GM23338 (cell line): ENCODE results near the gene SGCD. TPM values are rescaled to one million over a fixed set of nuclear protein-coding genes. Genes with fewer than 3 reads are reported as not detected.

Experiments used
- CTCF ChIP-seq, 2 experiments: fragments of 200-600 bp in 1 of 2; sonication (generic) in 1 of 2; conservative IDR thresholded peaks; 2 replicates each; pipeline versions ENCODE4 v1.5.1 to v1.6.1; 2016 to 2017; ENCODE audit warnings: antibody characterized with exemption in 2 of 2, low read depth in 2 of 2, mild to moderate bottlenecking in 2 of 2, moderate library complexity in 1 of 2
- EZH2phosphoT487 ChIP-seq: fragments of 200-600 bp; sonication (generic); IDR thresholded peaks from one replicate; pipeline ENCODE4 v1.8.1; 2018; ENCODE audit warnings: antibody characterized with exemption; ENCODE audit not compliant: unreplicated experiment
- STAT1 ChIP-seq: IDR thresholded peaks from one replicate; pipeline ENCODE4 v1.6.1; 2016; ENCODE audit warnings: antibody characterized with exemption; ENCODE audit not compliant: unreplicated experiment
- ZNF114 ChIP-seq: fragments of 250-450 bp; sonication (Bioruptor Pico); IDR thresholded peaks from 2 replicates; pipeline ENCODE4 v1.5.0; 2020; ENCODE audit warnings: mild to moderate bottlenecking, moderate library complexity
- ZNF331 ChIP-seq: fragments of 250-450 bp; sonication (Bioruptor Pico); IDR thresholded peaks from 2 replicates; pipeline ENCODE4 v1.5.0; 2020; ENCODE audit warnings: low read depth, mild to moderate bottlenecking, moderate library complexity
- ZNF462 ChIP-seq: fragments of 250-450 bp; sonication (Bioruptor Pico); IDR thresholded peaks from 2 replicates; pipeline ENCODE4 v1.5.0; 2020; ENCODE audit warnings: mild to moderate bottlenecking, moderate library complexity
- polyA plus RNA-seq: library from polyadenylated mRNA; unstranded; fragments of >200 nt; fragmentation: Nextera tagmentation; extraction: Ambion mirVana; gene quantifications from 2 replicates; pipeline ENCODE4 v1.2.1, GENCODE V29; 2016
- total RNA-seq: library from RNA; depleted of rRNA; stranded (reverse); fragments of >200 nt; shearing (Covaris generic); gene quantifications from 2 replicates; pipeline ENCODE4 v1.2.3, GENCODE V29; 2014
- TF ChIP-seq, protein P1 (sequence below): IDR thresholded peaks from one replicate; pipeline ENCODE4 v1.6.1; 2018; ENCODE audit warnings: antibody characterized with exemption; ENCODE audit not compliant: unreplicated experiment

SGCD gene
- total and polyA plus RNA-seq, 2 experiments from 2014 or later: 0.03 to 0.05 TPM

GRCh38 chr5:156310115-156310514 is 16.8 kb upstream of the SGCD start (continued):
- TF ChIP-seq ZNF462 (CRISPR knock-in tag) (no peak), STAT1 (no peak), EZH2phosphoT487 (no peak), CTCF (conservative IDR thresholded peaks at IDR 0.05; ENCODE audit: low read depth in 2 of 2) (no peak), ZNF114 (CRISPR knock-in tag) (no peak), ZNF331 (CRISPR knock-in tag) (no peak)
- TF ChIP-seq, protein P1, sequence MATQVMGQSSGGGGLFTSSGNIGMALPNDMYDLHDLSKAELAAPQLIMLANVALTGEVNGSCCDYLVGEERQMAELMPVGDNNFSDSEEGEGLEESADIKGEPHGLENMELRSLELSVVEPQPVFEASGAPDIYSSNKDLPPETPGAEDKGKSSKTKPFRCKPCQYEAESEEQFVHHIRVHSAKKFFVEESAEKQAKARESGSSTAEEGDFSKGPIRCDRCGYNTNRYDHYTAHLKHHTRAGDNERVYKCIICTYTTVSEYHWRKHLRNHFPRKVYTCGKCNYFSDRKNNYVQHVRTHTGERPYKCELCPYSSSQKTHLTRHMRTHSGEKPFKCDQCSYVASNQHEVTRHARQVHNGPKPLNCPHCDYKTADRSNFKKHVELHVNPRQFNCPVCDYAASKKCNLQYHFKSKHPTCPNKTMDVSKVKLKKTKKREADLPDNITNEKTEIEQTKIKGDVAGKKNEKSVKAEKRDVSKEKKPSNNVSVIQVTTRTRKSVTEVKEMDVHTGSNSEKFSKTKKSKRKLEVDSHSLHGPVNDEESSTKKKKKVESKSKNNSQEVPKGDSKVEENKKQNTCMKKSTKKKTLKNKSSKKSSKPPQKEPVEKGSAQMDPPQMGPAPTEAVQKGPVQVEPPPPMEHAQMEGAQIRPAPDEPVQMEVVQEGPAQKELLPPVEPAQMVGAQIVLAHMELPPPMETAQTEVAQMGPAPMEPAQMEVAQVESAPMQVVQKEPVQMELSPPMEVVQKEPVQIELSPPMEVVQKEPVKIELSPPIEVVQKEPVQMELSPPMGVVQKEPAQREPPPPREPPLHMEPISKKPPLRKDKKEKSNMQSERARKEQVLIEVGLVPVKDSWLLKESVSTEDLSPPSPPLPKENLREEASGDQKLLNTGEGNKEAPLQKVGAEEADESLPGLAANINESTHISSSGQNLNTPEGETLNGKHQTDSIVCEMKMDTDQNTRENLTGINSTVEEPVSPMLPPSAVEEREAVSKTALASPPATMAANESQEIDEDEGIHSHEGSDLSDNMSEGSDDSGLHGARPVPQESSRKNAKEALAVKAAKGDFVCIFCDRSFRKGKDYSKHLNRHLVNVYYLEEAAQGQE: no peak
